PFSK-1 (cell line): ENCODE measurements around the gene ALKBH5.

Experiments
- FOXP2 ChIP-seq: optimal IDR thresholded peaks from 2 replicates; pipeline ENCODE3; 2011; ENCODE audit warnings: borderline replicate concordance, control low read depth, inconsistent platforms; ENCODE audit not compliant: insufficient read depth; ENCODE audit errors: extremely low read length, extremely low read depth
- POLR2AphosphoS5 ChIP-seq: IDR thresholded peaks from 2 replicates; pipeline ENCODE4 v1.6.1; 2012; ENCODE audit warnings: low read depth, mild to moderate bottlenecking, control low read depth, low read length, moderate library complexity
- SIN3A ChIP-seq: IDR thresholded peaks from 2 replicates; pipeline ENCODE4 v1.6.1; 2012; ENCODE audit warnings: mild to moderate bottlenecking, low read length, moderate library complexity, borderline replicate concordance; ENCODE audit not compliant: insufficient read depth

GRCh38 chr17:18179196-18179595 is 4.4 kb upstream of the ALKBH5 start:
- TF ChIP-seq FOXP2, result no peak
- TF ChIP-seq POLR2AphosphoS5, result no peak
- no peak for TF ChIP-seq SIN3A
